ENCODE results near the gene CDC25A.

DNA sequence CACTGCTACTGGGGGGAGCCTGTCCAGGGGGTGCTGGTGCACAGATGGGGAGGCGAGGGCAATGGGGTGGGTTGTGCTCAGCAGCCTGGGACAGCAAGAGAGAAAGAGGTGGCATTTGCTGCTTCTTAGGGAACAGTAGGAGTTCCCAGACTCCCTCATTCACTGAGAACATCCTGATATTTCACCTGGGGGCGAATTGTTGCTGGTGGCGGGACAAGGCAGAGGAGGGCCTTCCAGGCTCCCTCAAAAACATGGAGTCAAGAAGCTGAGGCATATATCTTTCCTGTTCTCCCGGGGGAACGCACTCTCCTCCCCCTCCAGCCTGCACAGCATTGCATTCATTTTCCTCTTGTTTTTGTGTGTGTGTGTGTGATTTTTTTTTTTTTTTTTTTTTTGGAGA, 65.7 kb downstream of the CDC25A start:
- TF ChIP-seq ZNF331 (CRISPR knock-in tag; IDR thresholded peaks at IDR 0.05; ENCODE audit: low read depth) (no peak), POLR2AphosphoS5 (IDR thresholded peaks at IDR 0.05; ENCODE audit: low read depth) (no peak), EZH2phosphoT487 (IDR thresholded peaks at IDR 0.05; ENCODE audit: unreplicated experiment) (no peak), EZH2 (IDR thresholded peaks at IDR 0.05; ENCODE audit: low read depth, unreplicated experiment) (no peak)
- TF ChIP-seq, protein P1, sequence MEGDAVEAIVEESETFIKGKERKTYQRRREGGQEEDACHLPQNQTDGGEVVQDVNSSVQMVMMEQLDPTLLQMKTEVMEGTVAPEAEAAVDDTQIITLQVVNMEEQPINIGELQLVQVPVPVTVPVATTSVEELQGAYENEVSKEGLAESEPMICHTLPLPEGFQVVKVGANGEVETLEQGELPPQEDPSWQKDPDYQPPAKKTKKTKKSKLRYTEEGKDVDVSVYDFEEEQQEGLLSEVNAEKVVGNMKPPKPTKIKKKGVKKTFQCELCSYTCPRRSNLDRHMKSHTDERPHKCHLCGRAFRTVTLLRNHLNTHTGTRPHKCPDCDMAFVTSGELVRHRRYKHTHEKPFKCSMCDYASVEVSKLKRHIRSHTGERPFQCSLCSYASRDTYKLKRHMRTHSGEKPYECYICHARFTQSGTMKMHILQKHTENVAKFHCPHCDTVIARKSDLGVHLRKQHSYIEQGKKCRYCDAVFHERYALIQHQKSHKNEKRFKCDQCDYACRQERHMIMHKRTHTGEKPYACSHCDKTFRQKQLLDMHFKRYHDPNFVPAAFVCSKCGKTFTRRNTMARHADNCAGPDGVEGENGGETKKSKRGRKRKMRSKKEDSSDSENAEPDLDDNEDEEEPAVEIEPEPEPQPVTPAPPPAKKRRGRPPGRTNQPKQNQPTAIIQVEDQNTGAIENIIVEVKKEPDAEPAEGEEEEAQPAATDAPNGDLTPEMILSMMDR (conservative IDR thresholded peaks at IDR 0.05; ENCODE audit: low read depth in 2 of 2) = no peak
- TF ChIP-seq, protein P2, sequence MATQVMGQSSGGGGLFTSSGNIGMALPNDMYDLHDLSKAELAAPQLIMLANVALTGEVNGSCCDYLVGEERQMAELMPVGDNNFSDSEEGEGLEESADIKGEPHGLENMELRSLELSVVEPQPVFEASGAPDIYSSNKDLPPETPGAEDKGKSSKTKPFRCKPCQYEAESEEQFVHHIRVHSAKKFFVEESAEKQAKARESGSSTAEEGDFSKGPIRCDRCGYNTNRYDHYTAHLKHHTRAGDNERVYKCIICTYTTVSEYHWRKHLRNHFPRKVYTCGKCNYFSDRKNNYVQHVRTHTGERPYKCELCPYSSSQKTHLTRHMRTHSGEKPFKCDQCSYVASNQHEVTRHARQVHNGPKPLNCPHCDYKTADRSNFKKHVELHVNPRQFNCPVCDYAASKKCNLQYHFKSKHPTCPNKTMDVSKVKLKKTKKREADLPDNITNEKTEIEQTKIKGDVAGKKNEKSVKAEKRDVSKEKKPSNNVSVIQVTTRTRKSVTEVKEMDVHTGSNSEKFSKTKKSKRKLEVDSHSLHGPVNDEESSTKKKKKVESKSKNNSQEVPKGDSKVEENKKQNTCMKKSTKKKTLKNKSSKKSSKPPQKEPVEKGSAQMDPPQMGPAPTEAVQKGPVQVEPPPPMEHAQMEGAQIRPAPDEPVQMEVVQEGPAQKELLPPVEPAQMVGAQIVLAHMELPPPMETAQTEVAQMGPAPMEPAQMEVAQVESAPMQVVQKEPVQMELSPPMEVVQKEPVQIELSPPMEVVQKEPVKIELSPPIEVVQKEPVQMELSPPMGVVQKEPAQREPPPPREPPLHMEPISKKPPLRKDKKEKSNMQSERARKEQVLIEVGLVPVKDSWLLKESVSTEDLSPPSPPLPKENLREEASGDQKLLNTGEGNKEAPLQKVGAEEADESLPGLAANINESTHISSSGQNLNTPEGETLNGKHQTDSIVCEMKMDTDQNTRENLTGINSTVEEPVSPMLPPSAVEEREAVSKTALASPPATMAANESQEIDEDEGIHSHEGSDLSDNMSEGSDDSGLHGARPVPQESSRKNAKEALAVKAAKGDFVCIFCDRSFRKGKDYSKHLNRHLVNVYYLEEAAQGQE (IDR thresholded peaks at IDR 0.05; ENCODE audit: unreplicated experiment) = no peak

All from GM23338 (cell line).